CD14-positive monocyte (primary cell): Measurements from ENCODE around the gene SGTB. TPM values are rescaled to one million over a fixed set of nuclear protein-coding genes. Genes with fewer than 3 reads are reported as not detected.

Experiments used
- DNase-seq, 3 donors: peaks; one replicate each; pipeline ENCODE4 v3.0.0-alpha.2; 2011 to 2022
- H2AFZ ChIP-seq: 2 replicates; pipeline ENCODE4 v1.6.0; 2012; ENCODE audit warnings: mild to moderate bottlenecking, low read depth, low read length, inconsistent platforms; ENCODE audit not compliant: insufficient read depth, poor library complexity, severe bottlenecking
- H3K27ac ChIP-seq, 2 donors: 1 replicate in 1 of 2; 2 replicates in 1 of 2; pipeline ENCODE4 v1.5.1; 2012 to 2013; ENCODE audit warnings: low read length in 2 of 2, control low read depth in 1 of 2, inconsistent platforms in 1 of 2, low read depth in 1 of 2, mild to moderate bottlenecking in 1 of 2
- H3K27me3 ChIP-seq, 2 donors: one replicate each; pipeline versions ENCODE4 v1.6.0 to v1.6.1; 2011 to 2013; ENCODE audit warnings: low read length in 2 of 2; ENCODE audit not compliant: control insufficient read depth in 2 of 2, insufficient read depth in 2 of 2
- H3K36me3 ChIP-seq, 2 donors: replicated peaks in 1 of 2; 1 replicate in 1 of 2; 2 replicates in 1 of 2; pipeline versions ENCODE4 v1.5.1 to v1.6.1; 2012 to 2013; ENCODE audit warnings: low read length in 2 of 2, control low read depth in 1 of 2, inconsistent platforms in 1 of 2, mild to moderate bottlenecking in 1 of 2; ENCODE audit not compliant: insufficient read depth in 2 of 2, control insufficient read depth in 1 of 2
- H3K4me1 ChIP-seq, 2 donors: 1 replicate in 1 of 2; 2 replicates in 1 of 2; pipeline versions ENCODE4 v1.5.1 to v1.6.1; 2012 to 2013; ENCODE audit warnings: low read length in 2 of 2, control low read depth in 1 of 2, inconsistent platforms in 1 of 2, mild to moderate bottlenecking in 1 of 2, moderate library complexity in 1 of 2; ENCODE audit not compliant: insufficient read depth in 2 of 2, control insufficient read depth in 1 of 2
- H3K4me2 ChIP-seq: replicated peaks from 2 replicates; pipeline ENCODE3; 2012; ENCODE audit warnings: low read length, moderate library complexity, mild to moderate bottlenecking; ENCODE audit not compliant: poor library complexity, severe bottlenecking; ENCODE audit errors: extremely low read depth
- H3K4me3 ChIP-seq, 3 experiments: fragments of 200-600 bp in 1 of 3; sonication (generic) in 1 of 3; replicated peaks in 1 of 3; 1 replicate in 2 of 3; 2 replicates in 1 of 3; pipeline ENCODE4 v1.5.1; 2011 to 2013; ENCODE audit warnings: low read length in 3 of 3, mild to moderate bottlenecking in 3 of 3, control low read depth in 2 of 3, low read depth in 2 of 3, inconsistent platforms in 1 of 3, moderate library complexity in 1 of 3
- H3K79me2 ChIP-seq: 2 replicates; pipeline ENCODE4 v1.6.0; 2012; ENCODE audit warnings: mild to moderate bottlenecking, control low read depth, inconsistent platforms, low read length, moderate library complexity; ENCODE audit not compliant: insufficient read depth
- H3K9ac ChIP-seq: 2 replicates; pipeline ENCODE4 v1.6.0; 2017; ENCODE audit warnings: low read length, mild to moderate bottlenecking; ENCODE audit not compliant: insufficient read depth, poor library complexity, severe bottlenecking
- H3K9me3 ChIP-seq, 2 donors: replicated peaks in 1 of 2; 1 replicate in 1 of 2; 2 replicates in 1 of 2; pipeline versions ENCODE4 v1.5.1 to v1.6.1; 2012 to 2013; ENCODE audit warnings: low read length in 2 of 2, control low read depth in 1 of 2; ENCODE audit not compliant: control insufficient read depth in 1 of 2, insufficient read depth in 1 of 2
- H4K20me1 ChIP-seq: 2 replicates; pipeline ENCODE4 v1.6.0; 2012; ENCODE audit warnings: mild to moderate bottlenecking, low read length, control low read depth, moderate library complexity; ENCODE audit not compliant: insufficient read depth
- H3K27ac Mint-ChIP-seq, 7 donors: one replicate each; pipeline ENCODE4 v1.8.0; 2020; ENCODE audit warnings: mild to moderate bottlenecking in 7 of 7, mixed read lengths in 7 of 7, moderate library complexity in 6 of 7, inconsistent platforms in 2 of 7
- H3K27me3 Mint-ChIP-seq, 3 donors: one replicate each; pipeline ENCODE4 v1.8.0; 2021 to 2022; ENCODE audit warnings: low read depth in 3 of 3, mild to moderate bottlenecking in 3 of 3, mixed read lengths in 3 of 3, moderate library complexity in 3 of 3, inconsistent platforms in 1 of 3
- H3K36me3 Mint-ChIP-seq, 2 donors: one replicate each; pipeline ENCODE4 v1.8.0; 2020; ENCODE audit warnings: mixed read lengths in 2 of 2, inconsistent platforms in 1 of 2, mild to moderate bottlenecking in 1 of 2
- H3K4me1 Mint-ChIP-seq: one replicate; pipeline ENCODE4 v1.8.0; 2020; ENCODE audit warnings: mild to moderate bottlenecking, mixed read lengths
- H3K4me3 Mint-ChIP-seq, 2 donors: one replicate each; pipeline ENCODE4 v1.8.0; 2020; ENCODE audit warnings: mild to moderate bottlenecking in 2 of 2, mixed read lengths in 2 of 2, moderate library complexity in 1 of 2
- H3K9me3 Mint-ChIP-seq, 7 donors: one replicate each; pipeline ENCODE4 v1.8.0; 2020 to 2022; ENCODE audit warnings: mixed read lengths in 7 of 7, mild to moderate bottlenecking in 6 of 7, moderate library complexity in 6 of 7, inconsistent platforms in 2 of 7
- WGBS: methylation state at CpG from one replicate; pipeline ENCODE4 v1.1.5; 2013; ENCODE audit warnings: missing lambda C conversion rate; ENCODE audit not compliant: insufficient coverage; 5-methylcytosine and 5-hydroxymethylcytosine counted together
- intact Hi-C, 2 donors: fragments of 100-400 bp; cut with micrococcal nuclease; formaldehyde crosslinking; loops; one replicate each; pipeline versions ENCODE4 v1.15.0 to v1.15.1; 2023
- polyA plus RNA-seq, 3 donors: library from polyadenylated mRNA; depleted of rRNA in 1 of 3; unstranded in 2 of 3; stranded (reverse) in 1 of 3; fragments of 300-500 nt in 2 of 3; fragments of >200 nt in 1 of 3; fragmentation: Illumina TruSeq in 2 of 3; gene quantifications; 1 replicate in 2 of 3; 2 replicates in 1 of 3; pipeline ENCODE4 v1.2.3, GENCODE V29; 2012 to 2021
- TF ChIP-seq, protein P1 (sequence below): fragments of 200-600 bp; IDR thresholded peaks from one replicate; pipeline ENCODE4 v1.8.0; 2022; ENCODE audit warnings: antibody characterized with exemption, mild to moderate bottlenecking

Gene SGTB
- polyA plus RNA-seq, 3 donors = 7.4 to 16.5 (median 7.6) TPM

DNA sequence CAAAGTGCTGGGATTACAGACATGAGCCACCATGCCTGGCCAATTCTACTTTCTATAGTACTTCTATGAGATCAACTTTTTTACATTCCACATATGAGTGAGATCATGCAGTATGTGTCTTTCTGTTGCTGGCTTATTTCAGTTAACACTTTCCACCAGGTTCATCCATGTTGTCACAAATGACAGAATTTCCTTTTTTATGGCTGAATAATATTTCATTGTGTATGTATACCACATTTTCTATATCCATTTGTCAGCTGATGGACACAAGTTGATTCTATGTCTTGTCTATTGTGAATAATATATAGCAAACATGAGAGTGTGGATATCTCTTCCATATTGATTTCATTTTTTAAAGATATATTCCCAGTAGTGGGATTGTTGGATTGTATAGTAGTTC lies 17.3 kb upstream of the SGTB start:
- peaks cover 0 to 8% of the 10 kb centered on the region in 2 donors for H3K36me3 Mint-ChIP-seq
- TF ChIP-seq, protein P1, sequence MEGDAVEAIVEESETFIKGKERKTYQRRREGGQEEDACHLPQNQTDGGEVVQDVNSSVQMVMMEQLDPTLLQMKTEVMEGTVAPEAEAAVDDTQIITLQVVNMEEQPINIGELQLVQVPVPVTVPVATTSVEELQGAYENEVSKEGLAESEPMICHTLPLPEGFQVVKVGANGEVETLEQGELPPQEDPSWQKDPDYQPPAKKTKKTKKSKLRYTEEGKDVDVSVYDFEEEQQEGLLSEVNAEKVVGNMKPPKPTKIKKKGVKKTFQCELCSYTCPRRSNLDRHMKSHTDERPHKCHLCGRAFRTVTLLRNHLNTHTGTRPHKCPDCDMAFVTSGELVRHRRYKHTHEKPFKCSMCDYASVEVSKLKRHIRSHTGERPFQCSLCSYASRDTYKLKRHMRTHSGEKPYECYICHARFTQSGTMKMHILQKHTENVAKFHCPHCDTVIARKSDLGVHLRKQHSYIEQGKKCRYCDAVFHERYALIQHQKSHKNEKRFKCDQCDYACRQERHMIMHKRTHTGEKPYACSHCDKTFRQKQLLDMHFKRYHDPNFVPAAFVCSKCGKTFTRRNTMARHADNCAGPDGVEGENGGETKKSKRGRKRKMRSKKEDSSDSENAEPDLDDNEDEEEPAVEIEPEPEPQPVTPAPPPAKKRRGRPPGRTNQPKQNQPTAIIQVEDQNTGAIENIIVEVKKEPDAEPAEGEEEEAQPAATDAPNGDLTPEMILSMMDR = no peak
- peaks cover 0 to 1% (median 0%) of the 10 kb centered on the region in 3 donors for H3K27me3 Mint-ChIP-seq

DNA sequence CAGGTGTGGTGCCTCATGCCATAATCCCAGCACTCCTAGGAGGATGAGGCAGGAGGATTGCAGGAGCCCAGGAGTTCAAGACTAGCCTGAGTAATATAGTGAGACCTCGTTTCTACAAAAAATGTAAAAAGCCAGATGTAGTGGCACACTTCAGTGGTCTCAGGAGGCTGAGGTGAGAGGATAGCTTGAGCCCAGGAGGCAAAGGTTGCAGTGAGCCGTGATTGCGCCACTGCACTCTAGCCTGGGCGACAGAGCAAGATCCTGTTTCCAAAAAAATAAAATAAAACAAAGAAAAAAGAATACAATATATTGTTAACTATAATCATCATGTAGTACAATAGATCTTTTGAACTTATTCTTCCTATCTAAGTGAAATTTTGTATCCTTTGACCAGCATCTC lies 16.4 kb upstream of the SGTB start:
- no peaks in the 10 kb centered on the region for H3K27me3 ChIP-seq
- Mint-ChIP-seq H3K27ac (peak overlapping the region in 4 of 7 donors; percentile 24 to 82 (median 54)), H3K27me3 (peaks cover 0 to 1% (median 0%) of the 10 kb centered on the region in 3 donors), H3K4me3 (no peak overlapping the region), H3K4me1 (peaks cover 36% of the 10 kb centered on the region), H3K9me3 (peaks cover 0 to 5% (median 1%) of the 10 kb centered on the region in 7 donors), H3K36me3 (peaks cover 0 to 3% of the 10 kb centered on the region in 2 donors)
- H3K36me3 ChIP-seq = no peaks in the 10 kb centered on the region
- H3K27ac ChIP-seq = no peak overlapping the region
- H2AFZ ChIP-seq = no peak overlapping the region
- TF ChIP-seq, protein P1 = no peak
- H3K4me1 ChIP-seq = peaks cover 24 to 25% of the 10 kb centered on the region in 2 donors
- intact Hi-C loops = no loop called here
- no peak for DNase-seq
- H3K4me2 ChIP-seq = no peak overlapping the region
- H3K79me2 ChIP-seq = peaks cover 67% of the 10 kb centered on the region
- WGBS = 100% methylated on average over 1 of the region's 4 CpGs
- H3K4me3 ChIP-seq = no peak overlapping the region
- H4K20me1 ChIP-seq = peaks cover 5% of the 10 kb centered on the region
- no peaks in the 10 kb centered on the region for H3K9me3 ChIP-seq
- H3K9ac ChIP-seq = no peak overlapping the region

More for the DNA sequence above, 17.3 kb upstream of the SGTB start:
- Mint-ChIP-seq H3K27ac (no peak overlapping the region), H3K4me1 (peaks cover 30% of the 10 kb centered on the region), H3K4me3 (no peak overlapping the region), H3K9me3 (peaks cover 0 to 5% (median 1%) of the 10 kb centered on the region in 7 donors)
- Histone ChIP-seq H3K9ac (no peak overlapping the region), H3K4me2 (no peak overlapping the region), H3K36me3 (no peaks in the 10 kb centered on the region), H2AFZ (no peak overlapping the region), H3K27me3 (no peaks in the 10 kb centered on the region), H3K79me2 (peaks cover 65% of the 10 kb centered on the region), H4K20me1 (peaks cover 10% of the 10 kb centered on the region), H3K4me1 (peaks cover 16% of the 10 kb centered on the region in 2 donors), H3K27ac (no peak overlapping the region), H3K9me3 (no peaks in the 10 kb centered on the region), H3K4me3 (no peak overlapping the region)
- DNase-seq = no peak
- intact Hi-C loops = no loop called here
